HCT116 (cell line): ENCODE results near the gene DTNB. TPM values are rescaled to one million over a fixed set of nuclear protein-coding genes. Genes with fewer than 3 reads are reported as not detected.

ENCODE experiments used
- ATAC-seq: fragments of 200-7000 bp; cut with Tn5 transposase; 2 replicates; pipeline ENCODE4 v1.9.1; 2020; ENCODE audit warnings: mild to moderate bottlenecking, moderate library complexity
- BruUV-seq: library from RNA; stranded (reverse); fragments of 400-500 nt; replicated peaks from 2 replicates; lab custom pipeline; 2021; lab: Mats Ljungman, UMichigan
- CTCF ChIA-PET: fragments of 300-600 bp; sonication (Branson Sonifier 250); formaldehyde crosslinking; loops from one replicate; lab custom pipeline; 2021; ENCODE audit warnings: antibody characterized with exemption; lab: Charles Lee
- POLR2A ChIA-PET: fragments of 300-600, 350-600 bp; sonication (Branson Sonifier 250); formaldehyde crosslinking; loops from one replicate; lab custom pipeline; 2021; ENCODE audit warnings: antibody characterized with exemption; lab: Charles Lee
- RAD21 ChIA-PET, 2 experiments: fragments of 300-600 bp; sonication (Branson Sonifier 250); formaldehyde crosslinking; loops; one replicate each; lab custom pipeline; 2023; ENCODE audit warnings: low total read pairs in 2 of 2; ENCODE audit not compliant: uncharacterized antibody in 2 of 2, unreplicated experiment in 2 of 2, low non-redundant PET in 1 of 2; lab: Charles Lee
- DNase-seq: peaks from one replicate; pipeline ENCODE4 v3.0.0-alpha.2; 2010; ENCODE audit warnings: low read depth, low spot score
- H2AFZ ChIP-seq: fragments of 200-600 bp; shearing (Covaris generic), sonication (generic); 2 replicates; pipeline ENCODE4 v1.6.1; 2017; ENCODE audit warnings: low read depth, mixed run types, mixed read lengths, antibody characterized with exemption, low read length; ENCODE audit not compliant: poor library complexity, severe bottlenecking
- H3K27ac ChIP-seq: 2 replicates; pipeline ENCODE4 v1.5.1; 2012; ENCODE audit warnings: low read depth, low read length
- H3K27me3 ChIP-seq: fragments of 200-600 bp; sonication (generic); 2 replicates; pipeline ENCODE4 v1.6.1; 2016; ENCODE audit warnings: mixed run types, low read length, mixed read lengths; ENCODE audit not compliant: insufficient read depth
- H3K36me3 ChIP-seq, 2 experiments: fragments of 200-500 bp in 1 of 2; fragments of 200-600 bp in 1 of 2; sonication (Bioruptor generic) in 1 of 2; sonication (generic) in 1 of 2; 2 replicates each; pipeline versions ENCODE4 v1.5.1 to v1.6.1; 2014 to 2016; ENCODE audit warnings: low read length in 2 of 2, inconsistent platforms in 1 of 2, mixed read lengths in 1 of 2, mixed run types in 1 of 2; ENCODE audit not compliant: insufficient read depth in 2 of 2, control insufficient read depth in 1 of 2
- H3K4me1 ChIP-seq, 2 experiments: fragments of 200-600 bp in 1 of 2; sonication (generic) in 1 of 2; 2 replicates each; pipeline versions ENCODE4 v1.5.1 to v1.6.1; 2012 to 2017; ENCODE audit warnings: low read length in 2 of 2, inconsistent platforms in 1 of 2, mild to moderate bottlenecking in 1 of 2, mixed read lengths in 1 of 2, mixed run types in 1 of 2, moderate library complexity in 1 of 2; ENCODE audit not compliant: insufficient read depth in 2 of 2, control insufficient read depth in 1 of 2
- H3K4me2 ChIP-seq: fragments of 200-600 bp; sonication (generic); 2 replicates; pipeline ENCODE4 v1.6.1; 2017; ENCODE audit warnings: mixed run types, low read length, mixed read lengths
- H3K4me3 ChIP-seq, 2 experiments: fragments of 200-600 bp in 1 of 2; sonication (generic) in 1 of 2; replicated peaks in 1 of 2; 2 replicates each; pipeline ENCODE4 v1.5.1; 2011 to 2016; ENCODE audit warnings: low read length in 2 of 2, control low read depth in 1 of 2, low read depth in 1 of 2, mild to moderate bottlenecking in 1 of 2, mixed read lengths in 1 of 2, mixed run types in 1 of 2
- H3K79me2 ChIP-seq: fragments of 200-600 bp; sonication (generic); 2 replicates; pipeline ENCODE4 v1.6.1; 2017; ENCODE audit warnings: mild to moderate bottlenecking, mixed run types, low read length, moderate library complexity, mixed read lengths; ENCODE audit not compliant: insufficient read depth
- H3K9ac ChIP-seq: fragments of 200-600 bp; sonication (generic); 2 replicates; pipeline ENCODE4 v1.6.1; 2016; ENCODE audit warnings: low read length, mixed read lengths
- H3K9me2 ChIP-seq: fragments of 200-600 bp; sonication (generic), shearing (Covaris generic); 2 replicates; pipeline ENCODE4 v1.6.1; 2017; ENCODE audit warnings: mixed run types, mild to moderate bottlenecking, moderate library complexity; ENCODE audit not compliant: insufficient read depth
- H3K9me3 ChIP-seq, 2 experiments: fragments of 200-500 bp in 1 of 2; fragments of 200-600 bp in 1 of 2; sonication (Bioruptor generic) in 1 of 2; sonication (generic) in 1 of 2; 2 replicates each; pipeline ENCODE4 v1.6.1; 2014 to 2017; ENCODE audit warnings: low read length in 2 of 2, mixed read lengths in 2 of 2, inconsistent platforms in 1 of 2, low read depth in 1 of 2, mild to moderate bottlenecking in 1 of 2, mixed run types in 1 of 2, moderate library complexity in 1 of 2; ENCODE audit not compliant: control insufficient read depth in 1 of 2, insufficient read depth in 1 of 2
- H4K20me1 ChIP-seq: fragments of 200-600 bp; sonication (generic), shearing (Covaris generic); 2 replicates; pipeline ENCODE4 v1.6.1; 2017; ENCODE audit warnings: mixed run types, mild to moderate bottlenecking, moderate library complexity; ENCODE audit not compliant: insufficient read depth
- CBX3 ChIP-seq: IDR thresholded peaks from 2 replicates; pipeline ENCODE4 v1.6.1; 2012; ENCODE audit warnings: low read depth
- ELF1 ChIP-seq: IDR thresholded peaks from 2 replicates; pipeline ENCODE4 v1.6.1; 2012; ENCODE audit warnings: low read depth, borderline replicate concordance
- EZH2 ChIP-seq: fragments of 200-600 bp; sonication (generic); IDR thresholded peaks from 2 replicates; pipeline ENCODE4 v1.6.1; 2017; ENCODE audit warnings: antibody characterized with exemption, mixed run types
- EZH2phosphoT487 ChIP-seq: fragments of 200-600 bp; IDR thresholded peaks from 2 replicates; pipeline ENCODE4 v1.6.1; 2018; ENCODE audit warnings: antibody characterized with exemption, borderline replicate concordance
- JUND ChIP-seq: IDR thresholded peaks from 2 replicates; pipeline ENCODE4 v1.6.1; 2012
- POLR2A ChIP-seq: IDR thresholded peaks from 2 replicates; pipeline ENCODE4 v1.7.0; 2011; ENCODE audit warnings: borderline replicate concordance; ENCODE audit not compliant: insufficient read depth, insufficient read length; ENCODE audit errors: extremely low read depth
- POLR2AphosphoS5 ChIP-seq: IDR thresholded peaks from 2 replicates; pipeline ENCODE4 v1.6.1; 2011; ENCODE audit warnings: mild to moderate bottlenecking, low read depth, low read length, moderate library complexity
- RAD21 ChIP-seq: IDR thresholded peaks from 2 replicates; pipeline ENCODE4 v1.6.1; 2012; ENCODE audit warnings: low read depth, mild to moderate bottlenecking
- SRF ChIP-seq: IDR thresholded peaks from 2 replicates; pipeline ENCODE4 v1.6.1; 2012; ENCODE audit warnings: low read depth
- TCF7L2 ChIP-seq: IDR thresholded peaks from 2 replicates; pipeline ENCODE4 v1.7.0; 2011; ENCODE audit warnings: borderline replicate concordance, inconsistent platforms; ENCODE audit not compliant: insufficient read depth, insufficient read length; ENCODE audit errors: extremely low read depth
- ZFX ChIP-seq: fragments of 450-650 bp; IDR thresholded peaks from 2 replicates; pipeline ENCODE4 v1.6.1; 2017
- ZNF274 ChIP-seq: fragments of 200-500 bp; sonication (Bioruptor generic); IDR thresholded peaks from 2 replicates; pipeline ENCODE4 v1.6.1; 2014; ENCODE audit warnings: mild to moderate bottlenecking, low read depth, low read length, inconsistent platforms
- intact Hi-C: fragments of 100-400 bp; cut with micrococcal nuclease; formaldehyde crosslinking; loops from 2 replicates; pipeline ENCODE4 v1.10.0; 2022
- total RNA-seq: library from RNA; stranded (reverse); gene quantifications from one replicate; pipeline ENCODE4 v1.2.1, GENCODE V29; 2021; ENCODE audit not compliant: unreplicated experiment
- TF ChIP-seq, protein P1 (sequence below): IDR thresholded peaks from 2 replicates; pipeline ENCODE4 v1.6.1; 2011; ENCODE audit warnings: mild to moderate bottlenecking, low read length, moderate library complexity; ENCODE audit not compliant: insufficient replicate concordance; ENCODE audit errors: extremely low read depth
- TF ChIP-seq, protein P2 (sequence below): IDR thresholded peaks from 2 replicates; pipeline ENCODE4 v1.6.1; 2012; ENCODE audit warnings: low read depth

DTNB gene
- total RNA-seq, 1 experiment from 2014 or later: 30.2 TPM

DNA sequence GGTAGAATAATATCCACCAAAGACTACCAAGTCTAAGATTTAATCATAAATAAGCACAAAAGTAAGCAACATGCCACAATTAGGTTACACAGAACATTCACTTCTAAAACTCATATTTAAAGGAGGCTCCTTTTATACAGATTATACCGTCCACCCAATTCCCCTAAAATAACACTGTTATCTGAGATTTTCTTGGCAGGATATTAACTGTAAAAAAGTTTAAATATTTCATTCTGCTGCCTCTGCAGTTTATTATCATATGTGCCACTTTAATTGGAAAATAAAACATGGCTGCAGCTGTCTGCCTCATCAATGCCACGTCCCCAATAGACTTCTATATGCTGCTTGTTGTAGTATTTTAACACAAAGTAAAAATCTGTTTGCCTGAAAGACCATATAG is 140.9 kb downstream of the DTNB start:
- Histone ChIP-seq H3K27ac (no peak overlapping the region), H3K36me3 (no peaks in the 10 kb centered on the region), H4K20me1 (no peaks in the 10 kb centered on the region), H3K9me2 (no peaks in the 10 kb centered on the region), H3K4me2 (no peak overlapping the region), H3K79me2 (no peaks in the 10 kb centered on the region), H3K4me3 (no peak overlapping the region), H2AFZ (no peak overlapping the region), H3K4me1 (peaks cover 0 to 5% of the 10 kb centered on the region in 2 experiments; a peak in 1 of 4 replicates), H3K27me3 (no peaks in the 10 kb centered on the region), H3K9me3 (peaks cover 0 to 7% of the 10 kb centered on the region in 2 experiments; a peak in 1 of 4 replicates), H3K9ac (no peak overlapping the region)
- TF ChIP-seq JUND (no peak), ELF1 (no peak)
- TF ChIP-seq, protein P1, sequence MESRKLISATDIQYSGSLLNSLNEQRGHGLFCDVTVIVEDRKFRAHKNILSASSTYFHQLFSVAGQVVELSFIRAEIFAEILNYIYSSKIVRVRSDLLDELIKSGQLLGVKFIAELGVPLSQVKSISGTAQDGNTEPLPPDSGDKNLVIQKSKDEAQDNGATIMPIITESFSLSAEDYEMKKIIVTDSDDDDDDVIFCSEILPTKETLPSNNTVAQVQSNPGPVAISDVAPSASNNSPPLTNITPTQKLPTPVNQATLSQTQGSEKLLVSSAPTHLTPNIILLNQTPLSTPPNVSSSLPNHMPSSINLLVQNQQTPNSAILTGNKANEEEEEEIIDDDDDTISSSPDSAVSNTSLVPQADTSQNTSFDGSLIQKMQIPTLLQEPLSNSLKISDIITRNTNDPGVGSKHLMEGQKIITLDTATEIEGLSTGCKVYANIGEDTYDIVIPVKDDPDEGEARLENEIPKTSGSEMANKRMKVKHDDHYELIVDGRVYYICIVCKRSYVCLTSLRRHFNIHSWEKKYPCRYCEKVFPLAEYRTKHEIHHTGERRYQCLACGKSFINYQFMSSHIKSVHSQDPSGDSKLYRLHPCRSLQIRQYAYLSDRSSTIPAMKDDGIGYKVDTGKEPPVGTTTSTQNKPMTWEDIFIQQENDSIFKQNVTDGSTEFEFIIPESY: no peak
- intact Hi-C loops: no loop called here
- no peak for DNase-seq
- ChIA-PET RAD21 (interaction anchor here in 1 of 2 experiments (0.7 kb wide), 1 partner anchor 23 kb away, joined by 3 read pairs; no protein-coding TSS in a partner anchor), CTCF (no interaction called here), POLR2A (no interaction called here)
- ATAC-seq: no peak
- no TSS peak for BruUV-seq

DNA sequence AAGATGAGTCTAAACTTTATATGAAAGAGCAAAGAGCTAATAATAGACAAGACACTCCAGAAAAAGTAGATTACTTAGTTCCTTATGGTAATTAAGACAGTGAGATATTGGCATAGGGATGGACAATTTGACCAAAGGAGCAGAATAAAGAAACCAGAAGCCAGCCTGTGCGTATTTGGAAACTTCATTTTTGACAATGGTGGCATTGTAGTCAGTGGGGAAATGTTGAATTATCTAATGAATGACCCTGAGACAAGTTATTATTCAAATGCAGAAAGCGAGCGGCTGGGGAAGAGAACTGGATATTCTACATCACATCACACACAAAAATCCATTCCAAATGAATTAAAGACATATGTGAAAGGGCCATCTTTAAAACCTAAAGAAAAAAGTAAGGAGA is 144.3 kb downstream of the DTNB start:
- no peak overlapping the region for H3K27ac ChIP-seq
- CTCF ChIA-PET: no interaction called here

More for the DNA sequence above, 144.3 kb downstream of the DTNB start:
- Histone ChIP-seq H3K79me2 (no peaks in the 10 kb centered on the region), H3K4me2 (no peak overlapping the region), H3K9ac (no peak overlapping the region), H3K4me3 (no peak overlapping the region), H3K9me3 (no peaks in the 10 kb centered on the region), H3K4me1 (peaks cover 0 to 5% of the 10 kb centered on the region in 2 experiments; a peak in 2 of 4 replicates), H4K20me1 (no peaks in the 10 kb centered on the region), H3K36me3 (no peaks in the 10 kb centered on the region), H3K9me2 (no peaks in the 10 kb centered on the region), H2AFZ (no peak overlapping the region), H3K27me3 (no peaks in the 10 kb centered on the region)
- TSS peak; percentile 33 for BruUV-seq
- RAD21 ChIA-PET: no interaction called here
- intact Hi-C loops: loop anchor here (10.0 kb wide), 1 partner anchor 364 kb away; the partner anchor contains the start of gene POMC
- DNase-seq: no peak
- POLR2A ChIA-PET: no interaction called here
- no peak for ATAC-seq
- TF ChIP-seq, protein P2, sequence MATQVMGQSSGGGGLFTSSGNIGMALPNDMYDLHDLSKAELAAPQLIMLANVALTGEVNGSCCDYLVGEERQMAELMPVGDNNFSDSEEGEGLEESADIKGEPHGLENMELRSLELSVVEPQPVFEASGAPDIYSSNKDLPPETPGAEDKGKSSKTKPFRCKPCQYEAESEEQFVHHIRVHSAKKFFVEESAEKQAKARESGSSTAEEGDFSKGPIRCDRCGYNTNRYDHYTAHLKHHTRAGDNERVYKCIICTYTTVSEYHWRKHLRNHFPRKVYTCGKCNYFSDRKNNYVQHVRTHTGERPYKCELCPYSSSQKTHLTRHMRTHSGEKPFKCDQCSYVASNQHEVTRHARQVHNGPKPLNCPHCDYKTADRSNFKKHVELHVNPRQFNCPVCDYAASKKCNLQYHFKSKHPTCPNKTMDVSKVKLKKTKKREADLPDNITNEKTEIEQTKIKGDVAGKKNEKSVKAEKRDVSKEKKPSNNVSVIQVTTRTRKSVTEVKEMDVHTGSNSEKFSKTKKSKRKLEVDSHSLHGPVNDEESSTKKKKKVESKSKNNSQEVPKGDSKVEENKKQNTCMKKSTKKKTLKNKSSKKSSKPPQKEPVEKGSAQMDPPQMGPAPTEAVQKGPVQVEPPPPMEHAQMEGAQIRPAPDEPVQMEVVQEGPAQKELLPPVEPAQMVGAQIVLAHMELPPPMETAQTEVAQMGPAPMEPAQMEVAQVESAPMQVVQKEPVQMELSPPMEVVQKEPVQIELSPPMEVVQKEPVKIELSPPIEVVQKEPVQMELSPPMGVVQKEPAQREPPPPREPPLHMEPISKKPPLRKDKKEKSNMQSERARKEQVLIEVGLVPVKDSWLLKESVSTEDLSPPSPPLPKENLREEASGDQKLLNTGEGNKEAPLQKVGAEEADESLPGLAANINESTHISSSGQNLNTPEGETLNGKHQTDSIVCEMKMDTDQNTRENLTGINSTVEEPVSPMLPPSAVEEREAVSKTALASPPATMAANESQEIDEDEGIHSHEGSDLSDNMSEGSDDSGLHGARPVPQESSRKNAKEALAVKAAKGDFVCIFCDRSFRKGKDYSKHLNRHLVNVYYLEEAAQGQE: no peak
- TF ChIP-seq POLR2A: no peak
- no peak for TF ChIP-seq TCF7L2
- TF ChIP-seq RAD21: no peak
- no peak for TF ChIP-seq ZFX
- TF ChIP-seq EZH2: no peak
- no peak for TF ChIP-seq CBX3
- TF ChIP-seq ZNF274: no peak
- TF ChIP-seq JUND: no peak
- no peak for TF ChIP-seq EZH2phosphoT487
- no peak for TF ChIP-seq POLR2AphosphoS5
- TF ChIP-seq SRF: no peak
- TF ChIP-seq, all 23 proteins: peak for 0
